BJ (cell line): ENCODE results near the gene MAP7D1. TPM values are rescaled to one million over a fixed set of nuclear protein-coding genes. Genes with fewer than 3 reads are reported as not detected.
A peak's percentile ranks its signal among the peaks of the same experiment; 100 is the strongest.

Experiments
- CTCF ChIA-PET: fragments of 350-600 bp; formaldehyde crosslinking; extraction: SDS; loops from one replicate; lab custom pipeline; 2021; ENCODE audit warnings: antibody characterized with exemption, inconsistent platforms; lab: Yijun Ruan, JAX
- POLR2A ChIA-PET: fragments of 300-600 bp; sonication (Branson Sonifier 250); formaldehyde crosslinking; extraction: SDS; loops from one replicate; lab custom pipeline; 2021; ENCODE audit warnings: antibody characterized with exemption; lab: Charles Lee
- DNase-seq: peaks from one replicate; pipeline ENCODE4 v3.0.0-alpha.2; 2011; ENCODE audit warnings: low read depth
- H3K27me3 ChIP-seq: 2 replicates; pipeline ENCODE4 v1.6.0; 2011; ENCODE audit warnings: low read length; ENCODE audit not compliant: control insufficient read depth, insufficient read depth
- H3K36me3 ChIP-seq: 2 replicates; pipeline ENCODE4 v1.5.1; 2011; ENCODE audit warnings: low read length; ENCODE audit not compliant: control insufficient read depth, insufficient read depth
- H3K4me3 ChIP-seq: 2 replicates; pipeline ENCODE4 v1.5.1; 2011; ENCODE audit warnings: low read depth, mild to moderate bottlenecking, control low read depth, low read length
- polyA plus RNA-seq: library from polyadenylated mRNA; depleted of rRNA; stranded (reverse); fragments of >200 nt; gene quantifications from 2 replicates; pipeline ENCODE4 v1.2.3, GENCODE V29; 2011
- TF ChIP-seq, protein P1 (sequence below): IDR thresholded peaks from 2 replicates; pipeline ENCODE4 v1.5.1; 2011; ENCODE audit warnings: low read depth, mild to moderate bottlenecking, control low read depth, inconsistent platforms, low read length, moderate library complexity; ENCODE audit not compliant: insufficient read depth

MAP7D1 gene
- polyA plus RNA-seq, 1 experiment = 33.7 TPM

DNA sequence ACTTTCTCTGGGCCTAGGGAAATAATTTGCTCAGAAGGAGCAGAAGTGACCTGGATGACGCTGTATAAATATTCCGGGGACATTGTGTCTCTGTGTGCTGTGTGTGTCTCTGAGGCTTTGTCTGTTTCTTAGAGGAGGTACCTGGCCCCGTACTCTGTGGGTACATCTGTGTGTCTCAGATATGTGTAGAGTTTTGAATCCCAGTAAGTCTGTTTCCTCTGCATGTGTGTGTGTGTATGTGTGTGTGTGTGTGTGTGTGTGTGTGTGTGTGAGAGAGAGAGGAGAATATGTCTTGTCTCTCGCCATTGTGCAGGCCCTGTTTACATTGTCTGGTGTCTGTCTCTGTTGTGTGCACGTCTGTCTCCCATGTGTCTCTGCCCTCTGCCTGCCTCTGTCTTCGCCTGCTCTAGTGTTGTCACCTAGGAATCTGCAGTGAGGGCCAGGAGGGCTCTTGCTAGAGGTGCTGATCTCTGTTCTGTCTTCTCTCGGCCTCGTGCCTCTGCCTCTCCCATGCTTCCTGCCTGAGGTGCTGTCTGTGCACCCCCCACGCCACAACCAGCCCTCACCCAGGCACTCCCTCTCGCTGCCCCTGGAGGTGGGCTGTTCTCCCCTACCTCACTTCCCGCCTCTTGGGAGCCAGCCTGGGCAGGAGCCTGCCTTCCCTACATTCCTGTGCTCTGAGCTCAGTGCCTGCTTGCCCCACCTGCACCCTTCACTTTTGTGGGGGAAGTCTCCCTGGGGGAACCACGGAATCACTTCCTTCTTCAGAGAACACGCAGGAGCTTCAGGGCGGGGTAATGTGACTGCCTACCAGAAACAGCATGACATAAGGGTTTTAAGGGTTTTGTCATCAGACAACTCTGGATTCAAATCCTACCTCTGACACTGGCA lies 5.9 kb downstream of the MAP7D1 start:
- DNase-seq = no peak

DNA sequence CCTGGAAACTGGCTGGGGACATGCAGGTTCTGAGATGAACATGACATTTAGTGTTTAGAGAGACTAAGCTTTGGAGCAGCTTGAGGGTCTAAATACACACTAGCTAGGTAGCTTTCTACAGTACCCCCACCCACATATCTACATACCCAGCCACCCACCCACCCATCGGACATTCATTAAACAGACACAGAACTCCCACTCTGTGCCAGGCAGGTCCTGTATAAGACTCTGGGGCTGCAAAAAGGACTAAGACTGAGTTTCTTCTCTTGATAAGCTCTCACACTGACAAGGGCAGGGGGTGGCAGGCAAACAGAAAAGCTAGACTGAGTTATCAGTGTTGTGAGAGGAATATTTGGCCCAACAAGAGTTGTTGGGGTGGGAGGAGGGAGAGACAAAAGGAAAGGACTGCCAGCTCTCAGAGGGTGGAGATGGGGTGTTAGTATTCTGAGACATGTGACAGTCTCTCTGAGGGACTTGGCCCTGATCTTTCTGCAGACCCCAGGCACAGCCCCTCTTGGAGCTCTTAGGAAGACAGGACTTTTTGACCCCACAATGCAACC lies 6.8 kb downstream of the MAP7D1 start:
- ChIA-PET POLR2A (no interaction called here), CTCF (interaction anchor here (0.7 to 4.4 kb wide), 6 partner anchors 12 to 120 kb away, joined by 3 to 33 read pairs (median 5); partner anchors contain the start of gene TRAPPC3)
- Histone ChIP-seq H3K4me3 (no peak overlapping the region), H3K27me3 (no peaks in the 10 kb centered on the region), H3K36me3 (0 out of 2 replicates have a peak, but pooled peaks cover 3% of the 10 kb centered on the region)
- TF ChIP-seq, protein P1, sequence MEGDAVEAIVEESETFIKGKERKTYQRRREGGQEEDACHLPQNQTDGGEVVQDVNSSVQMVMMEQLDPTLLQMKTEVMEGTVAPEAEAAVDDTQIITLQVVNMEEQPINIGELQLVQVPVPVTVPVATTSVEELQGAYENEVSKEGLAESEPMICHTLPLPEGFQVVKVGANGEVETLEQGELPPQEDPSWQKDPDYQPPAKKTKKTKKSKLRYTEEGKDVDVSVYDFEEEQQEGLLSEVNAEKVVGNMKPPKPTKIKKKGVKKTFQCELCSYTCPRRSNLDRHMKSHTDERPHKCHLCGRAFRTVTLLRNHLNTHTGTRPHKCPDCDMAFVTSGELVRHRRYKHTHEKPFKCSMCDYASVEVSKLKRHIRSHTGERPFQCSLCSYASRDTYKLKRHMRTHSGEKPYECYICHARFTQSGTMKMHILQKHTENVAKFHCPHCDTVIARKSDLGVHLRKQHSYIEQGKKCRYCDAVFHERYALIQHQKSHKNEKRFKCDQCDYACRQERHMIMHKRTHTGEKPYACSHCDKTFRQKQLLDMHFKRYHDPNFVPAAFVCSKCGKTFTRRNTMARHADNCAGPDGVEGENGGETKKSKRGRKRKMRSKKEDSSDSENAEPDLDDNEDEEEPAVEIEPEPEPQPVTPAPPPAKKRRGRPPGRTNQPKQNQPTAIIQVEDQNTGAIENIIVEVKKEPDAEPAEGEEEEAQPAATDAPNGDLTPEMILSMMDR = no peak
- DNase-seq = no peak

More for the DNA sequence above, 5.9 kb downstream of the MAP7D1 start:
- POLR2A ChIA-PET = interaction anchor here (1.9 kb wide), 1 partner anchor 12 kb away, joined by 9 read pairs; the partner anchor contains the start of gene TRAPPC3
- CTCF ChIA-PET = interaction anchor here (0.7 to 4.4 kb wide), 9 partner anchors 8 to 124 kb away, joined by 3 to 33 read pairs (median 6); partner anchors contain the start of gene TRAPPC3
- TF ChIP-seq, protein P1 = no peak
- peak overlapping the region; percentile 43 for H3K4me3 ChIP-seq
- H3K27me3 ChIP-seq = no peaks in the 10 kb centered on the region
- H3K36me3 ChIP-seq = no peaks in the 10 kb centered on the region

GRCh38 chr1:36163426-36163825 lies 7.5 kb downstream of the MAP7D1 start:
- Histone ChIP-seq H3K27me3 (no peaks in the 10 kb centered on the region), H3K4me3 (no peak overlapping the region), H3K36me3 (0 out of 2 replicates have a peak, but pooled peaks cover 3% of the 10 kb centered on the region)
- ChIA-PET CTCF (interaction anchor here (1.6 to 4.4 kb wide), 4 partner anchors 14 to 120 kb away, joined by 4 to 31 read pairs (median 10); partner anchors contain the start of gene TRAPPC3), POLR2A (no interaction called here)
- TF ChIP-seq, protein P1 = no peak
- DNase-seq = no peak

DNA sequence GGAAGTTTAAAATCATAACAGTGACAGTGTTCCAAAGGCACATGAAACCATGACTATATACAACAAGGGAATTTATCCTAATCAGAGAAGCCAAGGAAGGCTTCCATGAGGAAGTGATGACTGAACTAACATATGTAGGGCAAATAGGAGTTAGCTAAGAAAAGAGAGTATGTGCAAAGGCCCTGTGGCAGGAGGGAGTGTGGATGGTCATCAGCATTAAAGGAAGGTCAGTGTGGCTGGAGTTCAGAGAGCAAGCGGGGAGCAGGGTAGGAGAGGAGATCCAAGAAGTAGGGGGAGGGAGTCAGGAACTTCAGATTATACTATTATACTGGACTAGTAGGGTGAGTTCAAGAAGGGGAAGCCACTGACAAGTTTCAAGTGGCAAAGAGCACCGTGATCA lies 8.4 kb downstream of the MAP7D1 start:
- DNase-seq = no peak
- ChIA-PET CTCF (interaction anchor here (3.8 kb wide), 1 partner anchor 15 kb away, joined by 15 read pairs; the partner anchor contains the start of gene TRAPPC3), POLR2A (no interaction called here)
- no peaks in the 10 kb centered on the region for H3K27me3 ChIP-seq
- H3K36me3 ChIP-seq = 0 out of 2 replicates have a peak, but pooled peaks cover 3% of the 10 kb centered on the region
- TF ChIP-seq, protein P1 = no peak
- H3K4me3 ChIP-seq = no peak overlapping the region

GRCh38 chr1:36165145-36165544 lies 9.2 kb downstream of the MAP7D1 start:
- ChIA-PET POLR2A (no interaction called here), CTCF (interaction anchor here (3.8 kb wide), 1 partner anchor 16 kb away, joined by 15 read pairs; the partner anchor contains the start of gene TRAPPC3)
- no peak for DNase-seq
- Histone ChIP-seq H3K27me3 (no peaks in the 10 kb centered on the region), H3K4me3 (no peak overlapping the region), H3K36me3 (0 out of 2 replicates have a peak, but pooled peaks cover 5% of the 10 kb centered on the region)
- TF ChIP-seq, protein P1 = no peak
